IMR-90 (cell line): ENCODE measurements around the gene CNIH1. TPM values are rescaled to one million over a fixed set of nuclear protein-coding genes. Genes with fewer than 3 reads are reported as not detected.

Experiments used
- ATAC-seq: fragments of 200-7000 bp; cut with Tn5 transposase; 2 replicates; pipeline ENCODE4 v1.9.1; 2020; ENCODE audit warnings: low read depth, mild to moderate bottlenecking, moderate library complexity
- BruUV-seq: library from RNA; stranded (reverse); fragments of 400-500 nt; replicated peaks from 2 replicates; lab custom pipeline; 2021; lab: Mats Ljungman, UMichigan
- CTCF ChIA-PET: fragments of 300-600 bp; formaldehyde crosslinking; extraction: SDS; loops from one replicate; lab custom pipeline; 2021; ENCODE audit warnings: antibody characterized with exemption; lab: Yijun Ruan, JAX
- POLR2A ChIA-PET: fragments of 300-600 bp; sonication (Branson Sonifier 250); formaldehyde crosslinking; loops from one replicate; lab custom pipeline; 2022; ENCODE audit warnings: antibody characterized with exemption; ENCODE audit not compliant: unreplicated experiment; lab: Charles Lee
- DNase-seq: peaks from one replicate; pipeline ENCODE4 v3.0.0; 2013
- H2AFZ ChIP-seq: replicated peaks from 2 replicates; pipeline ENCODE3; 2013; ENCODE audit warnings: low read length, mild to moderate bottlenecking; ENCODE audit not compliant: poor library complexity
- H2AK5ac ChIP-seq: 2 replicates; pipeline ENCODE4 v1.6.1; 2013; ENCODE audit warnings: low read depth, low read length, inconsistent platforms
- H2AK9ac ChIP-seq: replicated peaks from 2 replicates; pipeline ENCODE3; 2013; ENCODE audit warnings: mild to moderate bottlenecking, low read depth, low read length, moderate library complexity; ENCODE audit not compliant: poor library complexity
- H2BK120ac ChIP-seq: 2 replicates; pipeline ENCODE4 v1.6.1; 2013; ENCODE audit warnings: low read depth, low read length, inconsistent platforms
- H2BK15ac ChIP-seq: 3 replicates; pipeline ENCODE4 v1.6.1; 2013; ENCODE audit warnings: low read depth, low read length, inconsistent platforms
- H2BK20ac ChIP-seq: 2 replicates; pipeline ENCODE4 v1.6.1; 2013; ENCODE audit warnings: low read depth, mild to moderate bottlenecking, inconsistent platforms, low read length, moderate library complexity
- H2BK5ac ChIP-seq: 2 replicates; pipeline ENCODE4 v1.6.1; 2013; ENCODE audit warnings: mild to moderate bottlenecking, low read depth, low read length, inconsistent platforms; ENCODE audit not compliant: poor library complexity, severe bottlenecking
- H3K14ac ChIP-seq: replicated peaks from 2 replicates; pipeline ENCODE4 v1.6.1; 2013; ENCODE audit warnings: low read depth, low read length, inconsistent platforms
- H3K18ac ChIP-seq: 2 replicates; pipeline ENCODE4 v1.6.1; 2013; ENCODE audit warnings: low read depth, low read length, control low read depth
- H3K23ac ChIP-seq: 2 replicates; pipeline ENCODE4 v1.6.1; 2013; ENCODE audit warnings: low read depth, low read length, inconsistent platforms
- H3K27ac ChIP-seq: 2 replicates; pipeline ENCODE4 v1.5.1; 2013; ENCODE audit warnings: mild to moderate bottlenecking, control low read depth, low read length; ENCODE audit not compliant: insufficient read depth
- H3K27me3 ChIP-seq: 2 replicates; pipeline ENCODE4 v1.6.1; 2013; ENCODE audit warnings: low read length; ENCODE audit not compliant: control insufficient read depth, insufficient read depth
- H3K36me3 ChIP-seq: 2 replicates; pipeline ENCODE4 v1.6.1; 2013; ENCODE audit warnings: low read length, mixed read lengths; ENCODE audit not compliant: control insufficient read depth, insufficient read depth
- H3K4ac ChIP-seq: 2 replicates; pipeline ENCODE4 v1.6.1; 2013; ENCODE audit warnings: low read depth, low read length, inconsistent platforms
- H3K4me1 ChIP-seq: 2 replicates; pipeline ENCODE4 v1.6.1; 2013; ENCODE audit warnings: low read length, mixed read lengths; ENCODE audit not compliant: control insufficient read depth, insufficient read depth
- H3K4me2 ChIP-seq: 2 replicates; pipeline ENCODE4 v1.6.1; 2013; ENCODE audit warnings: low read depth, mild to moderate bottlenecking, control low read depth, low read length, moderate library complexity
- H3K4me3 ChIP-seq: 2 replicates; pipeline ENCODE4 v1.5.1; 2013; ENCODE audit warnings: low read depth, mild to moderate bottlenecking, control low read depth, low read length, moderate library complexity; ENCODE audit not compliant: insufficient read depth
- H3K56ac ChIP-seq: 2 replicates; pipeline ENCODE4 v1.6.1; 2013; ENCODE audit warnings: low read length, inconsistent platforms; ENCODE audit not compliant: insufficient read depth; ENCODE audit errors: extremely low read depth
- H3K79me1 ChIP-seq, 2 experiments: 2 replicates each; pipeline ENCODE4 v1.6.1; 2013; ENCODE audit warnings: low read length in 2 of 2, inconsistent platforms in 1 of 2, low read depth in 1 of 2
- H3K9ac ChIP-seq: 2 replicates; pipeline ENCODE4 v1.6.1; 2013; ENCODE audit warnings: low read depth, low read length, control low read depth
- H3K9me1 ChIP-seq: 2 replicates; pipeline ENCODE4 v1.6.1; 2013; ENCODE audit warnings: low read length, inconsistent platforms; ENCODE audit not compliant: insufficient read depth
- H3K9me3 ChIP-seq: 2 replicates; pipeline ENCODE4 v1.6.1; 2013; ENCODE audit warnings: low read length; ENCODE audit not compliant: control insufficient read depth, insufficient read depth
- H4K20me1 ChIP-seq: 2 replicates; pipeline ENCODE4 v1.6.1; 2013; ENCODE audit warnings: low read length, inconsistent platforms; ENCODE audit not compliant: insufficient read depth
- H4K5ac ChIP-seq: 2 replicates; pipeline ENCODE4 v1.6.1; 2013; ENCODE audit warnings: mild to moderate bottlenecking, low read depth, low read length, control low read depth
- H4K8ac ChIP-seq, 2 experiments: 2 replicates each; pipeline ENCODE4 v1.6.1; 2013; ENCODE audit warnings: low read depth in 2 of 2, low read length in 2 of 2, control low read depth in 1 of 2, inconsistent platforms in 1 of 2
- H4K91ac ChIP-seq: 2 replicates; pipeline ENCODE4 v1.6.1; 2013; ENCODE audit warnings: low read depth, low read length, inconsistent platforms; ENCODE audit not compliant: insufficient read depth
- BHLHE40 ChIP-seq: fragments of 150-350 bp; IDR thresholded peaks from 2 replicates; pipeline ENCODE4 v1.6.1; 2016; ENCODE audit warnings: mild to moderate bottlenecking, low read depth, low read length
- CEBPB ChIP-seq: IDR thresholded peaks from 2 replicates; pipeline ENCODE4 v1.6.1; 2012; ENCODE audit warnings: low read depth, low read length, improper control_type of control experiment
- CHD1 ChIP-seq: IDR thresholded peaks from 2 replicates; pipeline ENCODE4 v1.6.1; 2012; ENCODE audit warnings: low read depth, low read length, improper control_type of control experiment
- CTCF ChIP-seq: conservative IDR thresholded peaks from 2 replicates; pipeline ENCODE4 v1.5.1; 2012; ENCODE audit warnings: mild to moderate bottlenecking, low read depth, low read length, improper control_type of control experiment
- FOS ChIP-seq: fragments of 150-350 bp; IDR thresholded peaks from 2 replicates; pipeline ENCODE4 v1.6.1; 2016; ENCODE audit warnings: low read depth, low read length
- MAFK ChIP-seq: IDR thresholded peaks from 2 replicates; pipeline ENCODE4 v1.6.1; 2012; ENCODE audit warnings: low read depth, low read length, improper control_type of control experiment
- MAZ ChIP-seq: IDR thresholded peaks from 2 replicates; pipeline ENCODE4 v1.6.1; 2012; ENCODE audit warnings: low read depth, mild to moderate bottlenecking, low read length, improper control_type of control experiment, moderate library complexity, borderline replicate concordance
- MXI1 ChIP-seq: IDR thresholded peaks from 2 replicates; pipeline ENCODE4 v1.6.1; 2012; ENCODE audit warnings: low read depth, mild to moderate bottlenecking, low read length, moderate library complexity, borderline replicate concordance
- NFE2L2 ChIP-seq: fragments of 150-350 bp; IDR thresholded peaks from 2 replicates; pipeline ENCODE4 v1.6.1; 2016; ENCODE audit warnings: low read depth, mild to moderate bottlenecking, low read length
- POLR2A ChIP-seq: IDR thresholded peaks from 2 replicates; pipeline ENCODE4 v1.6.1; 2012; ENCODE audit warnings: mild to moderate bottlenecking, low read depth, low read length
- RAD21 ChIP-seq: IDR thresholded peaks from 2 replicates; pipeline ENCODE4 v1.6.1; 2012; ENCODE audit warnings: low read length, improper control_type of control experiment
- RCOR1 ChIP-seq: IDR thresholded peaks from 2 replicates; pipeline ENCODE4 v1.6.1; 2012; ENCODE audit warnings: mild to moderate bottlenecking, low read length, improper control_type of control experiment; ENCODE audit not compliant: insufficient replicate concordance
- RFX5 ChIP-seq: IDR thresholded peaks from 2 replicates; pipeline ENCODE4 v1.8.0; 2012; ENCODE audit warnings: low read depth, mild to moderate bottlenecking, low read length, moderate library complexity
- SMC3 ChIP-seq: fragments of 150-350 bp; IDR thresholded peaks from 2 replicates; pipeline ENCODE4 v1.6.1; 2016; ENCODE audit warnings: low read depth, mild to moderate bottlenecking, antibody characterized with exemption, low read length, moderate library complexity
- USF2 ChIP-seq: fragments of 150-350 bp; IDR thresholded peaks from 2 replicates; pipeline ENCODE4 v1.6.1; 2017; ENCODE audit warnings: mild to moderate bottlenecking, antibody characterized with exemption, low read length, low read depth
- WGBS, 2 experiments: methylation state at CpG; one replicate each; pipeline versions ENCODE4 v1.1.5 to v1.1.7; 2013; ENCODE audit warnings: missing lambda C conversion rate in 2 of 2; ENCODE audit not compliant: insufficient read length in 1 of 2; ENCODE audit errors: extremely low coverage in 2 of 2; 5-methylcytosine and 5-hydroxymethylcytosine counted together
- dilution Hi-C: fragments of 300-500 bp; cut with HindIII; formaldehyde crosslinking; loops from one replicate; pipeline ENCODE4 v1.14.3; 2018; ENCODE audit warnings: low sequenced_read_pairs; ENCODE audit not compliant: unreplicated experiment
- in situ Hi-C: fragments of 300-500 bp; cut with MboI; formaldehyde crosslinking; loops from 3 replicates; pipeline ENCODE4 v1.14.3; 2019; ENCODE audit warnings: low sequenced_read_pairs, inconsistent platforms, mixed read lengths
- intact Hi-C: fragments of 100-400 bp; cut with micrococcal nuclease; formaldehyde crosslinking; loops from 2 replicates; pipeline ENCODE4 v1.10.0; 2022
- polyA plus RNA-seq, 3 experiments: library from polyadenylated mRNA; depleted of rRNA; stranded (reverse); fragments of >200 nt; gene quantifications; 2 replicates each; pipeline ENCODE4 v1.2.3, GENCODE V29; 2012; ENCODE audit warnings: low replicate concordance in 1 of 3
- total RNA-seq: library from RNA; depleted of rRNA; stranded (reverse); fragments of >200 nt; gene quantifications from 2 replicates; pipeline ENCODE4 v1.2.3, GENCODE V29; 2012
- TF ChIP-seq, protein P1 (sequence below): fragments of 150-350 bp; IDR thresholded peaks from 2 replicates; pipeline ENCODE4 v1.6.1; 2016; ENCODE audit warnings: low read depth, mild to moderate bottlenecking, low read length, moderate library complexity, borderline replicate concordance

Gene CNIH1
- total and polyA plus RNA-seq, 2 of the 4 experiments (the other 2 are of a cell fraction) = 244 to 284 TPM

DNA sequence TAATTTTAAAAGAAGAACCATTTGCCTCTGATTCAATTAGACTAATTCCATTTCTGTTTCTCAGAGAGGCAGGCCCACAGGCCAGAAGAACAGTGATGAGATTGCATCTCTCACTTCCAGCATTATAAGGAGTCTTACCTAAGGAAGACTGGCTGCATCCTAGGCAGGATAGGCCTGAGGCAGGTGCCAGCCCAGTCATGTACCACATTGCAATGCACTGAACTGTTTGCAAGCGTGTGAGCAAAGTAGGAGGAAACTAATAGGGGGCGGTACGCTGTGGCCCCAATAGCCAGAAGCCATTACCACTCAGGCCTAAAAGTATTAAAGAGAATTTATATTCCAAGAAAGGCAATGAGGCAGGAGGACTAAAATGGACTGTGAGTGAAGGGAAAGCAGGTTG, 12.1 kb upstream of the CNIH1 start:
- Histone ChIP-seq H3K56ac (no peak overlapping the region), H4K5ac (no peak overlapping the region), H3K4me2 (no peak overlapping the region), H2BK15ac (no peak overlapping the region), H2AFZ (no peak overlapping the region), H4K8ac (no peak overlapping the region), H2BK20ac (no peak overlapping the region), H2AK5ac (no peak overlapping the region), H3K23ac (no peak overlapping the region), H3K27ac (no peak overlapping the region), H3K4me3 (no peak overlapping the region), H3K4ac (no peak overlapping the region), H3K79me1 (no peaks in the 10 kb centered on the region), H3K9ac (no peak overlapping the region), H3K14ac (no peak overlapping the region), H2BK120ac (no peak overlapping the region), H3K18ac (no peak overlapping the region), H3K9me3 (no peaks in the 10 kb centered on the region), H2AK9ac (no peak overlapping the region), H2BK5ac (no peak overlapping the region), H4K91ac (no peak overlapping the region), H4K20me1 (no peaks in the 10 kb centered on the region), H3K27me3 (no peaks in the 10 kb centered on the region), H3K4me1 (no peaks in the 10 kb centered on the region), H3K9me1 (no peaks in the 10 kb centered on the region), H3K36me3 (no peaks in the 10 kb centered on the region)
- ATAC-seq (no peak), DNase-seq (no peak)
- dilution Hi-C loops (no loop called here), in situ Hi-C loops (no loop called here), intact Hi-C loops (no loop called here)
- ChIA-PET POLR2A (no interaction called here), CTCF (no interaction called here)
- BruUV-seq = no TSS peak
- WGBS, 2 experiments = no CpG with 5 or more reads among the region's 3 CpGs
- TF ChIP-seq MAFK (no peak), MXI1 (no peak), NFE2L2 (no peak), RCOR1 (no peak), CEBPB (no peak), CHD1 (no peak), BHLHE40 (no peak), SMC3 (no peak), MAZ (no peak), FOS (no peak), USF2 (no peak), POLR2A (no peak), RFX5 (no peak), RAD21 (no peak), CTCF (no peak)
- TF ChIP-seq, protein P1, sequence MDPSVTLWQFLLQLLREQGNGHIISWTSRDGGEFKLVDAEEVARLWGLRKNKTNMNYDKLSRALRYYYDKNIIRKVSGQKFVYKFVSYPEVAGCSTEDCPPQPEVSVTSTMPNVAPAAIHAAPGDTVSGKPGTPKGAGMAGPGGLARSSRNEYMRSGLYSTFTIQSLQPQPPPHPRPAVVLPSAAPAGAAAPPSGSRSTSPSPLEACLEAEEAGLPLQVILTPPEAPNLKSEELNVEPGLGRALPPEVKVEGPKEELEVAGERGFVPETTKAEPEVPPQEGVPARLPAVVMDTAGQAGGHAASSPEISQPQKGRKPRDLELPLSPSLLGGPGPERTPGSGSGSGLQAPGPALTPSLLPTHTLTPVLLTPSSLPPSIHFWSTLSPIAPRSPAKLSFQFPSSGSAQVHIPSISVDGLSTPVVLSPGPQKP = no peak
